OCI-LY3 (cell line): Measurements from ENCODE around the gene DIP2C.
"Not testable (repeated sequence)": the region's sequence is repeated elsewhere in the genome, so short reads cannot be mapped to it uniquely, and the experiment has no call there.

Source experiments
- EZH2phosphoT487 ChIP-seq: fragments of 200-600 bp; shearing (Covaris generic); IDR thresholded peaks from 2 replicates; pipeline ENCODE4 v1.6.1; 2018; ENCODE audit warnings: antibody characterized with exemption, mixed run types, low read depth
- TF ChIP-seq, protein P1 (sequence below): fragments of 200-600, 300-600 bp; sonication (generic); IDR thresholded peaks from 2 replicates; pipeline ENCODE4 v1.5.1; 2014; ENCODE audit warnings: antibody characterized with exemption, low read length, low read depth

DNA sequence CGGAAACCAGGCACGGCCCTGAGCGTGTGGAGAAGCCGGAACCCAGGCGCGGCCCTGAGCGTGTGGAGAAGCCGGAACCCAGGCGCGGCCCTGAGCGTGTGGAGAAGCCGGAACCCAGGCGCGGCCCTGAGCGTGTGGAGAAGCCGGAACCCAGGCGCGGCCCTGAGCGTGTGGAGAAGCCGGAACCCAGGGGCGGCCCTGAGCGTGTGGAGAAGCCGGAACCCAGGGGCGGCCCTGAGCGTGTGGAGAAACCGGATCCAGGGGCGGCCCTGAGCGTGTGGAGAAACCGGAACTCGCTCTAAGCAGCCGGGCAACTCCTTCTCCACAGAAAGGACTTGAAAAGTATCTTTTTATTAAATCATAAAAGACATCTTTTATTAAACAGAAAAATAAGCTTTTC is 388.9 kb downstream of the DIP2C start:
- TF ChIP-seq, protein P1, sequence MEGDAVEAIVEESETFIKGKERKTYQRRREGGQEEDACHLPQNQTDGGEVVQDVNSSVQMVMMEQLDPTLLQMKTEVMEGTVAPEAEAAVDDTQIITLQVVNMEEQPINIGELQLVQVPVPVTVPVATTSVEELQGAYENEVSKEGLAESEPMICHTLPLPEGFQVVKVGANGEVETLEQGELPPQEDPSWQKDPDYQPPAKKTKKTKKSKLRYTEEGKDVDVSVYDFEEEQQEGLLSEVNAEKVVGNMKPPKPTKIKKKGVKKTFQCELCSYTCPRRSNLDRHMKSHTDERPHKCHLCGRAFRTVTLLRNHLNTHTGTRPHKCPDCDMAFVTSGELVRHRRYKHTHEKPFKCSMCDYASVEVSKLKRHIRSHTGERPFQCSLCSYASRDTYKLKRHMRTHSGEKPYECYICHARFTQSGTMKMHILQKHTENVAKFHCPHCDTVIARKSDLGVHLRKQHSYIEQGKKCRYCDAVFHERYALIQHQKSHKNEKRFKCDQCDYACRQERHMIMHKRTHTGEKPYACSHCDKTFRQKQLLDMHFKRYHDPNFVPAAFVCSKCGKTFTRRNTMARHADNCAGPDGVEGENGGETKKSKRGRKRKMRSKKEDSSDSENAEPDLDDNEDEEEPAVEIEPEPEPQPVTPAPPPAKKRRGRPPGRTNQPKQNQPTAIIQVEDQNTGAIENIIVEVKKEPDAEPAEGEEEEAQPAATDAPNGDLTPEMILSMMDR: not testable (repeated sequence)
- TF ChIP-seq EZH2phosphoT487: not testable (repeated sequence)
